NCI-H69 (cell line): ENCODE results near the gene INTS13.

Experiments
- DNase-seq: peaks from one replicate; lab custom pipeline; 2025; lab: John Stamatoyannopoulos, UW

INTS13 gene

DNA sequence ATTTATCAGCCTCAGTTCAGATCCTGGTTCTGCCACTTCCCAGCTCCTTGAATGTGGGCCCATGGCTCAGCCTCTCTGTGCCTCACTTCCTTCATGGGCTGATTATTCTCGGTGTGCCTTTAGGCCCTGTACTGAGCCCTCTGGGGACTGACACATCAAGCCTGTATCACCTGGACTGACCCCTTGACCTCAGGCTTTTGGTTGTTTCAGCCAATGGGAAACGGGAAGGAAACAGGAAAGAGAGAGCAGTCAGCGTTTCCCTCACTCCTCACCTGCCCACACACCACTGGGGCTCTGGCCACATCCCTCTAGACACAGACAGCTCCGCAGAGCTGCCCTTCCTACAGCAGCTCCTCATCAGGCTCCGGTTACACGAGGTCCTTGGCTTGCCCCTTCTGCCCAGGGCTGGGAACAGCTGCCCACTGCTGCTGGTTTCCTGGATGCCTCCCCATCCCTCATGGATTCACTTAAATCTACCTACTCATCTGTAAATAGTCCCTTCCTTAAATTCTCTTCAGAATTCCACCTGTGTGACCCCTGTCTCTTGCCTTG lies 67.8 kb downstream of the INTS13 start:
- peak; percentile 17 for DNase-seq

DNA sequence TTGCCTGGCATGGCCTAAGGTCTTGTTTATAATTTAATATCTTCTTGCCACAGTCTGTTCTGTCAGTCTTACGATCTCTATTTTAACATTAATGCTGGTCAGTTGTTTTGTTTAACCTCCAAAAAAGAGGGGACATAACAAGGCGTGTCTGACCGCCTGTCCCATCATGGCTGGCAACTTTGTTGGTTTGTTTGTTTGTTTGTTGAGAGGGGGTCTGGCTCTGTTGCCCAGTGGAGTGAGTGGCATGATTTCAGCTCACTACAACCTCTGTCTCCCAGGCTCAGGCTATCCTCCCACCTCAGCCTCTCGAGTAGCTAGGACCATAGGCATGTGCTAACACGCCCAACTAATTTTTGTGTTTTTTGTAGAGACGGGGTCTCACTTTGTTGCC lies 68.7 kb downstream of the INTS13 start:
- no peak for DNase-seq

DNA sequence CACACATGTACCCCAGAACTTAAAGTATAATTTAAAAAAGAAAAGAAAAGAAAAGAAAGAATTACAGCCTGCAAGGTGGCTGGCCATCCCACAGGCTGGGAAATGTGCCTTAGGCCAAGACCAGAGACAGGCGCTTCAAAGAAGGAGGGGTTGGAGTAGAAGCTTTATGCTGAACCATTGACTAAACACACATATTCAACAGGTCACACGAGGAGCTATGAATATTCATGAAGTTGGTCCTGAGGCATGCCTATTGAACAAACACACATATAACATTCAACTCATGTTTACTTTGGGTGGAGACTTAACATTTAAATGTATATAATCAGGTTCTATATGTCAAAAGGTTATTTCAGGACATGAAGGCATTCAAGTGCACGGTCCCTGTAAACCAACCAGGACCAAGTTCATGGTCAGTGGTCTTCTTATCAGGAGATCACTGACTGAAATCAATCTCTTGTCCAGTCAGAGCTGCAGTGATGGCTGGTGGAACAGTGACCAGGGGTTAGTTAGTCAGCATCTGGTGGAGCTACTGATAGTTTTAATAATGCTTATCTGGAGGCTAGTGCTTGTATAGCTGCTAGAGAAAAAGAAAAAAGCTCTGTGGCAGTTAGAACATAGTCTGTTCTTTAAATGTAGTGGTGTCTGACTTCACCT lies 69.2 kb downstream of the INTS13 start:
- peak; percentile 34 for DNase-seq

DNA sequence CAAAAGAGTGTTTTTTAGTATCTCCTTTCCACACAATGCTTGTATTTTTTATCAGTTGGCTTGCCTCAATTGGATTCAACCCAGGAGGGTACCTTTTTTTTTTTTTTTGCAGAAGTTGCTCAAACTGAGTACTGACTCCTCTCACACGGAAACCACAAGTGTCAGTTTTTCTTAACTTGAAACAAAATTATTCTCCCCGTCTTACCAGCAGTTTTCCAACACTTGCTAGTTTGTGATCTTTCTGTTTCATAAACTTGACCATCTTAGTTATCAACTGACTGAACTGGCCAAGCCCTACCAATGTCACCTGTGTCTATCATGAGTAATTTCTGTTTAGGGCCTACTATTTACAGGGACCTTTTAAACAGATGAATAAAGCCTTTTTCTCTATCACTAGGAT lies 70.7 kb downstream of the INTS13 start:
- DNase-seq, result no peak

DNA sequence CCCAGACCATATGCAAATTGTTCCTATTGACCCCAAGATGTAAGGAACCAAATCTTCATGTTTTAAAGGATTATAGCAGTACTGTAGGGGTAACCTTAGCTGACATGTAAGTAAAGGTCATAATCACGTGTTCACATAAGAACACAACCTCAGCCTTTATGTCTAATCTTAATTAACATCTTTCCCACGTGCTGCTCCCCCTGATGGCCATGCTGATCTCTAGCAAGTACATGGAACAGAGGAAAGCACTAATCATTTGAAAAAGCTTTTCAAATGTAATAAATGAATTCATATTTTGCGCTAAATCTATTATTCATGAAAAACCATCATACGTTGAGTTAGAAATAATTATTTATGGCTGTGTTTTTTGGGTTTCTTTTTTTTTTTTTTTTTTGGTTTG lies 74.3 kb downstream of the INTS13 start:
- peak; percentile 33 for DNase-seq

DNA sequence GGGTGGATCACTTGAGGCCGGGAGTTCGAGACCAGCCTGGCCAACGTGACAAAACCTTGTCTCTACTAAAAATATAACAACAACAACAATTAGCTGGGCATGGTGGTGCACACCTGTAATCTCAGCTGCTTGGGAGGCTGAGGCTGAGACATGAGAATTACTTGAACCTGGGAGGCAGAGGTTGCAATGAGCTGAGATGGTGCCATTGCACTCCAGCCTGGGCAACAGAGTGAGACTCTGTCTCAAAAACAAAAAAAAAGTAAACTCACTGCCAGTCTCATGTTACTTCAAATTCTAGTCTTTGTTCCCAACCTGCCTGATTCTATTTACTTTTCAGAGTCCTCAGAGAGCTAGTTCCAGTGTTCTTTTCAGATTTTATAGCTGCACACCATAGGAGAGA lies 75.0 kb downstream of the INTS13 start:
- DNase-seq, result peak; percentile 5

DNA sequence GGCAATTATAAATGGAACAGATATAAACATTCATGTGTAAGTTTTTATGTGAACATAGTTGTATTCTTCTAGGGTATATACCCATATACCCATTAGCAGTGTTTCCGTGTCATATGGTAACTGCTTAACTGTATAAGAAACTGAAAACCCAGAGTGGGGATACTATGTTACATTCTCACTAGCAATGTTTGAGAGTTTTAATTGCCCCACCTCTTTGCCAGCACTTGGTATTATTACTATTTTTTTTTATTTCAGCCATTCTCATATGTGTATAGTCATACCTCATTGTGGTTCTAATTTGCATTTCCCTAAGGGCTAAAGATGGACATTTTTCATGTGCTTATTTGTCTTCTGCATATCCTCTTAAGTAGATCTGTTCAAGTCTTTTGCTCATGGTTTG lies 76.1 kb downstream of the INTS13 start:
- no peak for DNase-seq

DNA sequence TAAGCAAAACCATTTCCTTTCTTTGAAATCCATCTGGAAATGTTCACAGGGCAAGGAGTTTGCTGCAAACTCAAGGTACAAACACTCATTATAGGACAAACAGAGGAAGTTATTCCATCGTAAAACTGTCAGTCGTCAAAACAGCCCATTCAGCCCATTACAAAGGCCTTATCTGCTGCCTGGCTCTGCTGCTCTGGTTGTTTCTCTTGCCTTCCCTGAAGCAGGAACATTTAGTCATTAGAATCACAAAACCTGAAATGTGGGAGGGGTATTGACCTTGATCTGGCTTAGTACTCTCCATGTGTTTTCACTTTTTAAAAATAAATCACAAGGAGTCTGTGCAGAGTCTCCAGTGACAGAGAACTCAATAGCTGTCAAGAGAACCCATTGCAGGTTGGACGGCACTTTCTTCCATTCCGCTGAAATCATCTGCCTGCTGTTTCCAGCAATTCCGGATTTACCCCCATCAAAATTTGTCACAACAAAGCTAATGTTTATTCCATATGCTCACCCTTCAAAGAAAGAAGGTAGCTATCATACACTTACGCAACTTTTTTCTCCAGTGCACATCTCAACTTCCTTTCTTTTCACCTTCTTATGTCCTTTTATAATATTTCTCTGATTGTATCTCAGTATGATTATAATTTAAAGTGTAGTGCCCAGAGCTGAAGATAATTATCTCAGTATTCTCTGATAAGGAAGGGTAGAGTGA lies 80.2 kb downstream of the INTS13 start:
- peak; percentile 69 for DNase-seq

DNA sequence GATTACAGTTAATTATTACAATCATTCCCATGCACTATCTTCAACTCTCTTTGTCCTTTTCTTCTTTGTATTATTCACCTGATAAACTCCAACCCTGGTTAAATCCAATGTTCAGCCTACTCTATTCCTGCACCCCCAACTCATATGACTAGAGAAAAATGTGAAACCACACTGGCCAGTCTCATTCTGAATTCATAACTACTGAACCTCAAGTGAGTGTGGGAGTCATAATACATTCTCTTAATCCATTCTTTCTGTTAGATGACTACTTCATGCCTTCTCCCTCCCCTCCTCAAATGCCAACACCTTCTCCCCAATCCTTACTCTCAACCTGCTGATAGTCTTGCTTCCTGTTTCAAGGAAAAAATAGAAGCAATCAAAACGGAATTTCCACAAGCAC lies 82.4 kb downstream of the INTS13 start:
- DNase-seq, result peak; percentile 4
